HepG2 (cell line): ENCODE results near the gene RTN1. TPM values are rescaled to one million over a fixed set of nuclear protein-coding genes. Genes with fewer than 3 reads are reported as not detected.

Source experiments
- ATAC-seq: fragments of 200-7000 bp; cut with Tn5 transposase; 3 replicates; pipeline ENCODE4 v1.9.1; 2020; ENCODE audit warnings: mild to moderate bottlenecking, moderate library complexity
- BruUV-seq: library from RNA; stranded (reverse); fragments of 400-500 nt; replicated peaks from 2 replicates; lab custom pipeline; 2021; lab: Mats Ljungman, UMichigan
- CTCF ChIA-PET: fragments of 300-600 bp; formaldehyde crosslinking; extraction: SDS; loops from one replicate; lab custom pipeline; 2021; ENCODE audit warnings: low total read pairs, inconsistent platforms, low intra/inter-chr PET ratio; lab: Yijun Ruan, JAX
- POLR2A ChIA-PET: fragments of 350-600 bp; sonication (Branson Sonifier 250); formaldehyde crosslinking; loops from one replicate; lab custom pipeline; 2020; ENCODE audit warnings: antibody characterized with exemption, inconsistent platforms; lab: Yijun Ruan, JAX
- DNase-seq: peaks from one replicate; pipeline ENCODE4 v3.0.0-alpha.2; 2015; ENCODE audit warnings: low spot score
- FAIRE-seq: peaks from 3 replicates; lab custom pipeline; 2011; peaks lifted over from hg19 to GRCh38; lab: Jason Lieb, UNC
- H2AFZ ChIP-seq: one replicate; pipeline ENCODE4 v1.6.1; 2011; ENCODE audit warnings: low read length, inconsistent platforms
- H3K27ac ChIP-seq: fragments of 300-600 bp; 3 replicates; pipeline ENCODE4 v1.8.0; 2011; ENCODE audit warnings: mixed run types, mild to moderate bottlenecking, mixed read lengths, low read length, inconsistent platforms; ENCODE audit not compliant: insufficient read depth; ENCODE audit errors: extremely low read length
- H3K27me3 ChIP-seq, 2 experiments: fragments of 200-600 bp in 1 of 2; 2 replicates in 1 of 2; 3 replicates in 1 of 2; pipeline versions ENCODE4 v1.6.0 to v1.8.0; 2011; ENCODE audit warnings: low read length in 2 of 2, mild to moderate bottlenecking in 2 of 2, moderate library complexity in 2 of 2, inconsistent platforms in 1 of 2; ENCODE audit not compliant: insufficient read depth in 2 of 2, control insufficient read depth in 1 of 2
- H3K36me3 ChIP-seq, 2 experiments: fragments of 200-600 bp in 1 of 2; replicated peaks in 1 of 2; 2 replicates in 1 of 2; 3 replicates in 1 of 2; pipeline versions ENCODE4 v1.5.1 to v1.8.0; 2011; ENCODE audit warnings: low read length in 2 of 2, inconsistent platforms in 1 of 2; ENCODE audit not compliant: insufficient read depth in 2 of 2, control insufficient read depth in 1 of 2
- H3K4me1 ChIP-seq: 2 replicates; pipeline ENCODE4 v1.5.1; 2012; ENCODE audit warnings: low read length, inconsistent platforms; ENCODE audit not compliant: insufficient read depth
- H3K4me2 ChIP-seq: 2 replicates; pipeline ENCODE4 v1.6.0; 2011; ENCODE audit warnings: low read depth, low read length, inconsistent platforms
- H3K4me3 ChIP-seq, 3 experiments: fragments of 200-600 bp in 1 of 3; sonication (generic), shearing (Covaris generic) in 1 of 3; replicated peaks in 1 of 3; 2 replicates each; pipeline ENCODE4 v1.5.1; 2011 to 2016; ENCODE audit warnings: low read length in 3 of 3, inconsistent platforms in 2 of 3, low read depth in 2 of 3, mild to moderate bottlenecking in 2 of 3, control low read depth in 1 of 3, mixed read lengths in 1 of 3; ENCODE audit not compliant: insufficient read depth in 1 of 3
- H3K79me2 ChIP-seq: one replicate; pipeline ENCODE4 v1.6.1; 2011; ENCODE audit warnings: low read length, inconsistent platforms; ENCODE audit not compliant: insufficient read depth
- H3K9ac ChIP-seq: 2 replicates; pipeline ENCODE4 v1.6.0; 2011; ENCODE audit warnings: mild to moderate bottlenecking, low read depth, low read length, inconsistent platforms; ENCODE audit not compliant: insufficient read depth
- H3K9me3 ChIP-seq: 2 replicates; pipeline ENCODE4 v1.5.1; 2012; ENCODE audit warnings: mild to moderate bottlenecking, low read length
- H4K20me1 ChIP-seq: 2 replicates; pipeline ENCODE4 v1.6.0; 2011; ENCODE audit warnings: inconsistent platforms, mild to moderate bottlenecking, low read length, moderate library complexity; ENCODE audit not compliant: insufficient read depth
- FOXO4 ChIP-seq: sonication (generic); formaldehyde crosslinking; conservative IDR thresholded peaks from 2 replicates; pipeline ENCODE4 v1.8.1; 2023; ENCODE audit warnings: missing genetic modification reagents
- GABPA ChIP-seq, 2 experiments: IDR thresholded peaks; 2 replicates each; pipeline ENCODE4 v1.6.1; 2011 to 2016; ENCODE audit warnings: low read depth in 2 of 2, low read length in 1 of 2, missing biosample characterization in 1 of 2, missing genetic modification characterization in 1 of 2
- HNRNPL ChIP-seq: fragments of 200-400 bp; formaldehyde crosslinking; IDR thresholded peaks from 2 replicates; pipeline ENCODE4 v1.6.1; 2017; ENCODE audit warnings: mild to moderate bottlenecking, low read depth, low read length
- HOXA9 ChIP-seq: sonication (generic); formaldehyde crosslinking; IDR thresholded peaks from 2 replicates; pipeline ENCODE4 v1.8.1; 2022; ENCODE audit warnings: missing genetic modification reagents, mild to moderate bottlenecking, moderate library complexity, borderline replicate concordance
- NAIF1 ChIP-seq: sonication (generic); formaldehyde crosslinking; IDR thresholded peaks from 2 replicates; pipeline ENCODE4 v1.5.0; 2020; ENCODE audit warnings: mild to moderate bottlenecking, missing genetic modification reagents, borderline replicate concordance
- SETDB1 ChIP-seq: sonication (generic); formaldehyde crosslinking; IDR thresholded peaks from 2 replicates; pipeline ENCODE4 v1.5.1; 2020; ENCODE audit warnings: missing genetic modification reagents, mild to moderate bottlenecking, borderline replicate concordance
- SNAPC4 ChIP-seq: sonication (generic); formaldehyde crosslinking; IDR thresholded peaks from 2 replicates; pipeline ENCODE4 v1.4.0; 2020; ENCODE audit warnings: mild to moderate bottlenecking, missing genetic modification reagents
- ZC3H4 ChIP-seq: sonication (generic); formaldehyde crosslinking; IDR thresholded peaks from 2 replicates; pipeline ENCODE4 v1.4.0; 2020; ENCODE audit warnings: missing genetic modification reagents, borderline replicate concordance
- ZIK1 ChIP-seq: sonication (generic); formaldehyde crosslinking; IDR thresholded peaks from 2 replicates; pipeline ENCODE4 v1.5.0; 2020; ENCODE audit warnings: mild to moderate bottlenecking, low read depth, missing genetic modification reagents, borderline replicate concordance
- ZNF224 ChIP-seq: sonication (generic); formaldehyde crosslinking; IDR thresholded peaks from 2 replicates; pipeline ENCODE4 v1.5.0; 2020; ENCODE audit warnings: mild to moderate bottlenecking, missing genetic modification reagents
- ZNF274 ChIP-seq: sonication (generic); formaldehyde crosslinking; IDR thresholded peaks from 2 replicates; pipeline ENCODE4 v1.5.1; 2020; ENCODE audit warnings: mild to moderate bottlenecking, missing genetic modification reagents
- ZNF337 ChIP-seq: sonication (generic); formaldehyde crosslinking; IDR thresholded peaks from 2 replicates; pipeline ENCODE4 v1.5.1; 2020; ENCODE audit warnings: missing genetic modification reagents, low read depth, mild to moderate bottlenecking, borderline replicate concordance
- ZNF564 ChIP-seq: sonication (generic); formaldehyde crosslinking; IDR thresholded peaks from 2 replicates; pipeline ENCODE4 v1.8.1; 2023; ENCODE audit warnings: mild to moderate bottlenecking, missing genetic modification reagents
- ZNF607 ChIP-seq: sonication (generic); formaldehyde crosslinking; IDR thresholded peaks from 2 replicates; pipeline ENCODE4 v1.5.1; 2020; ENCODE audit warnings: missing genetic modification reagents, mild to moderate bottlenecking, borderline replicate concordance
- ZNF619 ChIP-seq: sonication (generic); formaldehyde crosslinking; IDR thresholded peaks from 2 replicates; pipeline ENCODE4 v1.4.0; 2020; ENCODE audit warnings: mild to moderate bottlenecking, missing genetic modification reagents
- ZNF761 ChIP-seq: sonication (generic); formaldehyde crosslinking; conservative IDR thresholded peaks from 2 replicates; pipeline ENCODE4 v1.4.0; 2020; ENCODE audit warnings: mild to moderate bottlenecking, missing genetic modification reagents
- ZNF781 ChIP-seq: sonication (generic); formaldehyde crosslinking; IDR thresholded peaks from 2 replicates; pipeline ENCODE4 v1.5.1; 2020; ENCODE audit warnings: borderline replicate concordance, mild to moderate bottlenecking, missing genetic modification reagents; ENCODE audit errors: not compliant biosample characterization
- ZNF816 ChIP-seq: sonication (generic); formaldehyde crosslinking; IDR thresholded peaks from 2 replicates; pipeline ENCODE4 v1.8.0; 2022; ENCODE audit warnings: missing genetic modification reagents, mild to moderate bottlenecking, borderline replicate concordance
- WGBS: methylation state at CpG from one replicate; pipeline ENCODE4 v1.1.6; 2017; ENCODE audit warnings: low lambda C conversion rate; 5-methylcytosine and 5-hydroxymethylcytosine counted together
- in situ Hi-C: cut with HindIII; loops from 2 replicates; pipeline ENCODE4 v1.10.0; 2017; ENCODE audit warnings: low pct_unique_long_range_greater_than_20kb; ENCODE audit not compliant: extremely low pct_ligation_motif_present
- intact Hi-C: fragments of 100-400 bp; cut with micrococcal nuclease; formaldehyde crosslinking; loops from one replicate; pipeline ENCODE4 v1.10.0; 2022; ENCODE audit not compliant: unreplicated experiment
- polyA plus RNA-seq, 8 experiments: library from polyadenylated mRNA; depleted of rRNA in 3 of 8; stranded (reverse) in 7 of 8; unstranded in 1 of 8; fragments of >200 nt; fragmentation: Illumina TruSeq in 4 of 8; extraction: Trizol in 4 of 8; gene quantifications; 2 replicates each; pipeline versions ENCODE4 v1.2.1 to v1.2.3, GENCODE V29; 2011 to 2016; ENCODE audit warnings: low read depth in 4 of 8, missing spikeins in 1 of 8, mixed read lengths in 1 of 8; ENCODE audit not compliant: insufficient read depth in 1 of 8
- total RNA-seq, 5 experiments: library from RNA; depleted of rRNA; stranded (reverse); fragments of >200 nt; fragmentation: Illumina TruSeq; extraction: Trizol; gene quantifications; 2 replicates each; pipeline ENCODE4 v1.2.3, GENCODE V29; 2016; ENCODE audit warnings: low read depth in 1 of 5

Gene RTN1
- total and polyA plus RNA-seq, 2 of the 13 experiments (the other 11 are each of a cell fraction or from before 2014, with no cell fraction given) = 0.04 to 0.18 TPM

- TF ChIP-seq SNAPC4 (no peak), GABPA (IDR thresholded peaks at IDR 0.05; ENCODE audit: low read depth, low read length) (no peak), GABPA (CRISPR knock-in tag; IDR thresholded peaks at IDR 0.05; ENCODE audit: low read depth) (no peak), HOXA9 (CRISPR knock-in tag) (no peak), HNRNPL (no peak), SETDB1 (CRISPR knock-in tag) (no peak)
These were observed 101.0 kb downstream of the RTN1 start (continued) for GRCh38 chr14:59769586-59769985.

GRCh38 chr14:59768855-59769375 is 101.7 kb downstream of the RTN1 start:
- FAIRE-seq = no peak
- TF ChIP-seq ZC3H4 (CRISPR knock-in tag) = no peak
- no peak for TF ChIP-seq ZNF564 (CRISPR knock-in tag)
- TF ChIP-seq ZNF224 (CRISPR knock-in tag) = no peak
- TF ChIP-seq ZNF781 (CRISPR knock-in tag) = no peak
- no peak for TF ChIP-seq ZNF619
- TF ChIP-seq ZNF761 (CRISPR knock-in tag) = no peak
- TF ChIP-seq NAIF1 (CRISPR knock-in tag) = no peak
- TF ChIP-seq FOXO4 = no peak
- TF ChIP-seq ZNF274 (CRISPR knock-in tag) = no peak
- no peak for TF ChIP-seq ZIK1 (CRISPR knock-in tag)
- TF ChIP-seq ZNF607 (CRISPR knock-in tag) = no peak
- no peak for TF ChIP-seq ZNF337 (CRISPR knock-in tag)
- TF ChIP-seq ZNF816 (CRISPR knock-in tag) = no peak

More at GRCh38 chr14:59768855-59769375, 101.7 kb downstream of the RTN1 start:
- ATAC-seq (no peak), DNase-seq (no peak)
- H3K4me3 ChIP-seq = no peak overlapping the region
- H3K79me2 ChIP-seq = no peaks in the 10 kb centered on the region
- no peak overlapping the region for H2AFZ ChIP-seq
- no peak overlapping the region for H3K9ac ChIP-seq
- H3K4me2 ChIP-seq = no peak overlapping the region
- no peaks in the 10 kb centered on the region for H3K36me3 ChIP-seq
- intact Hi-C loops (no loop called here), in situ Hi-C loops (no loop called here)
- H4K20me1 ChIP-seq = no peaks in the 10 kb centered on the region
- H3K9me3 ChIP-seq = no peaks in the 10 kb centered on the region
- no peaks in the 10 kb centered on the region for H3K4me1 ChIP-seq
- H3K27me3 ChIP-seq = no peaks in the 10 kb centered on the region
- CTCF ChIA-PET = no interaction called here
- H3K27ac ChIP-seq = no peak overlapping the region
- POLR2A ChIA-PET = no interaction called here
- WGBS = 4% methylated on average over 1 of the region's 1 CpG
- BruUV-seq = no TSS peak
